GM21576 (cell line): ENCODE data around the gene NDEL1.

Source experiments
- ATAC-seq: cut with Tn5 transposase; IDR thresholded peaks from one replicate; pipeline ENCODE4 v1.9.1; 2021; ENCODE audit warnings: mild to moderate bottlenecking, moderate library complexity; ENCODE audit not compliant: unreplicated experiment

NDEL1 gene

GRCh38 chr17:8413328-8413727, 22.4 kb upstream of the NDEL1 start:
- ATAC-seq = no peak

GRCh38 chr17:8413938-8414337, 21.7 kb upstream of the NDEL1 start:
- no peak for ATAC-seq

- no peak for ATAC-seq
Observed at GRCh38 chr17:8417806-8418205, 17.9 kb upstream of the NDEL1 start.

- no peak for ATAC-seq
Observed at GRCh38 chr17:8418471-8418870, 17.2 kb upstream of the NDEL1 start.

GRCh38 chr17:8419305-8419704, 16.4 kb upstream of the NDEL1 start:
- no peak for ATAC-seq

GRCh38 chr17:8420041-8420934, 15.4 kb upstream of the NDEL1 start:
- ATAC-seq = no peak

GRCh38 chr17:8421571-8421970, 14.1 kb upstream of the NDEL1 start:
- ATAC-seq = no peak

- ATAC-seq = no peak
Observed at GRCh38 chr17:8426094-8426720, 9.5 kb upstream of the NDEL1 start.

DNA sequence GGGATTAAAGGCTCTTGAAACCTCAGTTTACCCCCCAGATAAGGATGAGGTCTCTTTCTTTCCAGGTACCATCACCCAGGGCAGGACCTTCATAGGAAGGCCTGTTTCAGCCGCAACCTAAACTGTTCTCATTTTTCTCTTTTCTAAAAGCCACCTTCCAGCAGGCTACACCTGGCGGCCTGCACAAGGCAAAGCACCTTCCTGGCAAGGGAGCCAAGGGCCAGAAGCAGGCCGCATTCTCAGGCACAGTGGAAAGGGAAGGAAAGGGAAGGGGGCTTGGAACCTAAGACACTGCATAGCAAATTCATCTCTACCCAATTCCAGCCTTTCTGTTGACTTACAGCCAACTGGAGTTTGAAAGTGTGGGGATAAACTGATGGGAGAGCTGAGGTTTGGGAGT, 8.9 kb upstream of the NDEL1 start:
- no peak for ATAC-seq

- ATAC-seq = no peak
Observed at GRCh38 chr17:8430966-8431365, 4.7 kb upstream of the NDEL1 start.

GRCh38 chr17:8436169-8436843, 622 bp downstream of the NDEL1 start:
- peak; percentile 40 for ATAC-seq

- no peak for ATAC-seq
Observed at GRCh38 chr17:8436844-8437171, 1.1 kb downstream of the NDEL1 start.

GRCh38 chr17:8438441-8438840, 2.8 kb downstream of the NDEL1 start:
- ATAC-seq = no peak

- ATAC-seq = no peak
Observed at GRCh38 chr17:8439681-8440080, 4.0 kb downstream of the NDEL1 start.

- no peak for ATAC-seq
Observed at GRCh38 chr17:8441690-8442089, 6.0 kb downstream of the NDEL1 start.

DNA sequence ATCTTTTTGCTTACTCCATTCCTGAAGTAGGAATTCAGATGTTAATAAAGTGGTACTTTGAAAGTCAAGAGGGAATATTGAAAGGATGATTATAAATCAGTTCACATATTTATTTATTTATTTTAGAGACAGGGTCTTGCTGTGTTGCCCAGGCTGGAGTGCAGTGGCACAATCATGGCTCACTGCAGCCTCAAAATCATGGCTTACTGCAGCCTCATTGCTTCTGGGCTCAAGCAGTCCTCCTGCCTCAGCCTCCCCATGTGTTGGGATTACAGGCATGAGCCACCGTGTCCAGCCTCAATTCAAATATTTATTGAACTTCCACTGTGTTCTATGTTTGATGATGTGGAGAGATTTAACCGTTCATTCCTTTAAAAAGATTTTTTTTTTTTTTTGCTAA, 6.6 kb downstream of the NDEL1 start:
- no peak for ATAC-seq

DNA sequence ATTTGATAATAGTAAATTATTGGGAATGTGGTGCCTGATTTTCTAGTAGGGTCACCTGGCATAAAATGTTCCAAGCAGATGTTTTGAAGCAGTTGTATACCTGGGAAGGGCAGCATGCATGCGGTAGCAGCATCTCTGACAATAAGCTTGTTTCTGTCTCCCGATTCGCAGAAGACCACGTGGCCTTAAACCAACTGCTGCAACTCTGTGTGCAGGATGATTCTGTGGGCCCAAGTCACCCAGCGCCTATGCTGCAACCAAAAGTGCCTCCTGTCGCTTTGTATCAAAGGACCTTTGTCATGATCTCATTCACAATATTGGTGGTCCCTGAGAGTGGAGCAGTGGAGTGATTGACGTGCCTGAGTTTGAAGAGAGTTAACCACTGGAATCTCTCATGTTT, 8.1 kb downstream of the NDEL1 start:
- ATAC-seq = no peak

- no peak for ATAC-seq
Observed at GRCh38 chr17:8444494-8444893, 8.8 kb downstream of the NDEL1 start.

DNA sequence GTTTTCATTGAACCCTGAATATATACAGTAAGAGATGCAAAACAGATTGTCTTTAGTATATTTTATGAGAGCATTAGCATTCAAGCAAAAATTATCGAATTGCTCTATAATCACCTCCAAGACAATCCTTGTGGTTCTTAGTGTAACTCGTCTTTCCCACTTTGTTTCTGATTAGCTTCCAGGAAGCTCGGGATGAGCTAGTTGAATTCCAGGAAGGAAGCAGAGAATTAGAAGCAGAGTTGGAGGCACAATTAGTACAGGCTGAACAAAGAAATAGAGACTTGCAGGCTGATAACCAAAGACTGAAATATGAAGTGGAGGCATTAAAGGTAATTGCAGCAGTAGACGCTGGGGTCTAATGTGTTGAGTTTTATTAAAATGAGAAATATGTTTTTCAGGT, 9.9 kb downstream of the NDEL1 start:
- ATAC-seq = no peak

- ATAC-seq = no peak
Observed at GRCh38 chr17:8447799-8448198, 12.1 kb downstream of the NDEL1 start.

DNA sequence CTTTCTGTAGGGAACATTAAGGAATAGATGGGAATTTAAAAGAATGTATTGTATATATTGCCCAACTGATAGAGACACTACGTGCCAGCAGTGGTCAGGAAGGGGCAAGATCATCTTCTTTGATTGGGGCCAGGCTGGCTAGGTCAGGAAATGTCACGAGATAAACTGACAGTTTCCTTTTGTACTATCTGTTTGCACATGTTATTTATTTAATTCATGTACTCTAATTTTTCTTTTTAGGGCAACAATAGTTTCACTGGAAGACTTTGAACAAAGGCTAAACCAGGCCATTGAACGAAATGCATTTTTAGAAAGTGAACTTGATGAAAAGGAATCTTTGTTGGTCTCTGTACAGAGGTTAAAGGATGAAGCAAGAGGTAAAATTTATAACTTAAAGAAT, 12.6 kb downstream of the NDEL1 start:
- no peak for ATAC-seq
